Panc1 (cell line): ENCODE results near the gene NTM. TPM values are rescaled to one million over a fixed set of nuclear protein-coding genes. Genes with fewer than 3 reads are reported as not detected.

ENCODE experiments used
- ATAC-seq: fragments of 200-7000 bp; cut with Tn5 transposase; 2 replicates; pipeline ENCODE4 v1.9.1; 2020; ENCODE audit warnings: mild to moderate bottlenecking, moderate library complexity
- BruUV-seq: library from RNA; stranded (reverse); fragments of 400-500 nt; replicated peaks from 2 replicates; lab custom pipeline; 2021; lab: Mats Ljungman, UMichigan
- CTCF ChIA-PET: fragments of 300-600 bp; sonication (Branson Sonifier 250); formaldehyde crosslinking; loops from one replicate; lab custom pipeline; 2022; ENCODE audit warnings: antibody characterized with exemption; lab: Charles Lee
- POLR2A ChIA-PET: fragments of 300-600 bp; sonication (Branson Sonifier 250); formaldehyde crosslinking; loops from one replicate; lab custom pipeline; 2022; ENCODE audit warnings: antibody characterized with exemption; lab: Charles Lee
- DNase-seq: peaks from one replicate; pipeline ENCODE4 v3.0.0-alpha.2; 2010; ENCODE audit warnings: low read depth, low spot score
- H3K27ac ChIP-seq: 2 replicates; pipeline ENCODE4 v1.5.1; 2011; ENCODE audit warnings: mild to moderate bottlenecking, low read length, inconsistent platforms
- H3K27me3 ChIP-seq: fragments of 200-500 bp; sonication (Bioruptor generic); 2 replicates; pipeline ENCODE4 v1.6.0; 2014; ENCODE audit warnings: low read length, inconsistent platforms; ENCODE audit not compliant: control insufficient read depth, insufficient read depth
- H3K36me3 ChIP-seq: fragments of 200-500 bp; sonication (Bioruptor generic); 2 replicates; pipeline ENCODE4 v1.5.1; 2014; ENCODE audit warnings: inconsistent platforms, mild to moderate bottlenecking, low read length, moderate library complexity; ENCODE audit not compliant: control insufficient read depth, insufficient read depth
- H3K4me1 ChIP-seq: 2 replicates; pipeline ENCODE4 v1.5.1; 2011; ENCODE audit warnings: inconsistent platforms, mild to moderate bottlenecking, low read length, moderate library complexity; ENCODE audit not compliant: control insufficient read depth, insufficient read depth
- H3K4me3 ChIP-seq, 2 experiments: 2 replicates each; pipeline ENCODE4 v1.5.1; 2011 to 2012; ENCODE audit warnings: low read depth in 2 of 2, low read length in 2 of 2, mild to moderate bottlenecking in 2 of 2, inconsistent platforms in 1 of 2, moderate library complexity in 1 of 2
- H3K9me3 ChIP-seq: fragments of 200-500 bp; sonication (Bioruptor generic); 2 replicates; pipeline ENCODE4 v1.5.1; 2014; ENCODE audit warnings: low read depth, mild to moderate bottlenecking, inconsistent platforms, low read length, moderate library complexity; ENCODE audit not compliant: control insufficient read depth, insufficient read depth
- POLR2AphosphoS5 ChIP-seq: IDR thresholded peaks from 2 replicates; pipeline ENCODE4 v1.6.1; 2012; ENCODE audit warnings: mild to moderate bottlenecking, low read depth, low read length, moderate library complexity
- SIN3A ChIP-seq: IDR thresholded peaks from 2 replicates; pipeline ENCODE4 v1.6.1; 2012; ENCODE audit warnings: low read depth, mild to moderate bottlenecking, low read length, moderate library complexity, borderline replicate concordance; ENCODE audit not compliant: insufficient read depth
- TCF7L2 ChIP-seq: IDR thresholded peaks from 2 replicates; pipeline ENCODE4 v1.6.1; 2011; ENCODE audit warnings: mild to moderate bottlenecking, low read depth, low read length, inconsistent platforms
- in situ Hi-C: cut with HindIII; loops from 2 replicates; pipeline ENCODE4 v1.10.0; 2016; ENCODE audit warnings: low sequenced_read_pairs, low pct_unique_long_range_greater_than_20kb
- intact Hi-C: fragments of 100-400 bp; cut with micrococcal nuclease; formaldehyde crosslinking; loops from one replicate; pipeline ENCODE4 v1.10.0; 2022; ENCODE audit not compliant: unreplicated experiment
- total RNA-seq: library from RNA; stranded (reverse); gene quantifications from one replicate; pipeline ENCODE4 v1.2.1, GENCODE V29; 2021; ENCODE audit not compliant: unreplicated experiment
- TF ChIP-seq, protein P1 (sequence below), 2 experiments: IDR thresholded peaks; 2 replicates each; pipeline ENCODE4 v1.6.1; 2011 to 2012; ENCODE audit warnings: low read depth in 2 of 2, control low read depth in 1 of 2, low read length in 1 of 2, mild to moderate bottlenecking in 1 of 2, moderate library complexity in 1 of 2; ENCODE audit not compliant: insufficient read depth in 1 of 2
- TF ChIP-seq, protein P2 (sequence below): fragments of 450-650 bp; IDR thresholded peaks from 2 replicates; pipeline ENCODE4 v1.5.1; 2017; ENCODE audit warnings: mild to moderate bottlenecking

NTM gene
- total RNA-seq, 1 experiment from 2014 or later, result 0.10 TPM

GRCh38 chr11:131979364-131979763 is 608.9 kb downstream of the NTM start:
- H3K4me3 ChIP-seq, result no peak overlapping the region
- ChIA-PET CTCF (no interaction called here), POLR2A (no interaction called here)
- no peaks in the 10 kb centered on the region for H3K27me3 ChIP-seq
- in situ Hi-C loops, result no loop called here
- H3K36me3 ChIP-seq, result no peaks in the 10 kb centered on the region
- no peak overlapping the region for H3K27ac ChIP-seq
- DNase-seq (no peak), ATAC-seq (no peak)
- H3K9me3 ChIP-seq, result no peaks in the 10 kb centered on the region
- intact Hi-C loops, result no loop called here
- BruUV-seq, result no TSS peak
- H3K4me1 ChIP-seq, result no peaks in the 10 kb centered on the region
- TF ChIP-seq SIN3A (no peak), POLR2AphosphoS5 (no peak), TCF7L2 (no peak)
- TF ChIP-seq, protein P1, sequence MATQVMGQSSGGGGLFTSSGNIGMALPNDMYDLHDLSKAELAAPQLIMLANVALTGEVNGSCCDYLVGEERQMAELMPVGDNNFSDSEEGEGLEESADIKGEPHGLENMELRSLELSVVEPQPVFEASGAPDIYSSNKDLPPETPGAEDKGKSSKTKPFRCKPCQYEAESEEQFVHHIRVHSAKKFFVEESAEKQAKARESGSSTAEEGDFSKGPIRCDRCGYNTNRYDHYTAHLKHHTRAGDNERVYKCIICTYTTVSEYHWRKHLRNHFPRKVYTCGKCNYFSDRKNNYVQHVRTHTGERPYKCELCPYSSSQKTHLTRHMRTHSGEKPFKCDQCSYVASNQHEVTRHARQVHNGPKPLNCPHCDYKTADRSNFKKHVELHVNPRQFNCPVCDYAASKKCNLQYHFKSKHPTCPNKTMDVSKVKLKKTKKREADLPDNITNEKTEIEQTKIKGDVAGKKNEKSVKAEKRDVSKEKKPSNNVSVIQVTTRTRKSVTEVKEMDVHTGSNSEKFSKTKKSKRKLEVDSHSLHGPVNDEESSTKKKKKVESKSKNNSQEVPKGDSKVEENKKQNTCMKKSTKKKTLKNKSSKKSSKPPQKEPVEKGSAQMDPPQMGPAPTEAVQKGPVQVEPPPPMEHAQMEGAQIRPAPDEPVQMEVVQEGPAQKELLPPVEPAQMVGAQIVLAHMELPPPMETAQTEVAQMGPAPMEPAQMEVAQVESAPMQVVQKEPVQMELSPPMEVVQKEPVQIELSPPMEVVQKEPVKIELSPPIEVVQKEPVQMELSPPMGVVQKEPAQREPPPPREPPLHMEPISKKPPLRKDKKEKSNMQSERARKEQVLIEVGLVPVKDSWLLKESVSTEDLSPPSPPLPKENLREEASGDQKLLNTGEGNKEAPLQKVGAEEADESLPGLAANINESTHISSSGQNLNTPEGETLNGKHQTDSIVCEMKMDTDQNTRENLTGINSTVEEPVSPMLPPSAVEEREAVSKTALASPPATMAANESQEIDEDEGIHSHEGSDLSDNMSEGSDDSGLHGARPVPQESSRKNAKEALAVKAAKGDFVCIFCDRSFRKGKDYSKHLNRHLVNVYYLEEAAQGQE (IDR thresholded peaks at IDR 0.05; ENCODE audit: insufficient read depth in 1 of 2, low read depth in 2 of 2, low read length in 1 of 2), result no peak
- TF ChIP-seq, protein P2, sequence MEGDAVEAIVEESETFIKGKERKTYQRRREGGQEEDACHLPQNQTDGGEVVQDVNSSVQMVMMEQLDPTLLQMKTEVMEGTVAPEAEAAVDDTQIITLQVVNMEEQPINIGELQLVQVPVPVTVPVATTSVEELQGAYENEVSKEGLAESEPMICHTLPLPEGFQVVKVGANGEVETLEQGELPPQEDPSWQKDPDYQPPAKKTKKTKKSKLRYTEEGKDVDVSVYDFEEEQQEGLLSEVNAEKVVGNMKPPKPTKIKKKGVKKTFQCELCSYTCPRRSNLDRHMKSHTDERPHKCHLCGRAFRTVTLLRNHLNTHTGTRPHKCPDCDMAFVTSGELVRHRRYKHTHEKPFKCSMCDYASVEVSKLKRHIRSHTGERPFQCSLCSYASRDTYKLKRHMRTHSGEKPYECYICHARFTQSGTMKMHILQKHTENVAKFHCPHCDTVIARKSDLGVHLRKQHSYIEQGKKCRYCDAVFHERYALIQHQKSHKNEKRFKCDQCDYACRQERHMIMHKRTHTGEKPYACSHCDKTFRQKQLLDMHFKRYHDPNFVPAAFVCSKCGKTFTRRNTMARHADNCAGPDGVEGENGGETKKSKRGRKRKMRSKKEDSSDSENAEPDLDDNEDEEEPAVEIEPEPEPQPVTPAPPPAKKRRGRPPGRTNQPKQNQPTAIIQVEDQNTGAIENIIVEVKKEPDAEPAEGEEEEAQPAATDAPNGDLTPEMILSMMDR, result no peak

DNA sequence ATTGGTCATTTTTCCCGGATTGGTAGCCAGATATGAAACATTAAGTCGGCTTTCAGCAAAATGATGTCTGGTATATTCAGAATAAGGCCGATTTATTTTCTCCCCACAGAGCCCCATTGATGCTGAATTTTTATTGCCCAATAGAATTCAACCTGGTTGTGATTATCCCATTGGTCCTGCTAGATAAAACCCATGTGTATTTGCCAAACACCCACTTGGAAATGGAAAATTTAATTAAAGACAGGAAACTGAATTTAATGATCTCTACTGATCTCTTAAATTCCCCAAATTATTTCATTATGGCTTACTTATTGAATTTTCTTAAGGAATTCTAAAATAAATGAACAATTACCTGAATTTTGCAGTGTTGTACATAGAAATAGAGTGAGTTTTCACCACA is 609.8 kb downstream of the NTM start:
- no TSS peak for BruUV-seq
- intact Hi-C loops, result no loop called here
- in situ Hi-C loops, result no loop called here

More for the DNA sequence above, 609.8 kb downstream of the NTM start:
- Histone ChIP-seq H3K4me3 (no peak overlapping the region), H3K9me3 (no peaks in the 10 kb centered on the region), H3K27me3 (no peaks in the 10 kb centered on the region), H3K36me3 (no peaks in the 10 kb centered on the region), H3K27ac (no peak overlapping the region), H3K4me1 (no peaks in the 10 kb centered on the region)
- DNase-seq (no peak), ATAC-seq (no peak)
- ChIA-PET POLR2A (no interaction called here), CTCF (no interaction called here)
- TF ChIP-seq, protein P1 (IDR thresholded peaks at IDR 0.05; ENCODE audit: insufficient read depth in 1 of 2, low read depth in 2 of 2, low read length in 1 of 2), result no peak
- TF ChIP-seq TCF7L2 (no peak), SIN3A (no peak), POLR2AphosphoS5 (no peak)
- TF ChIP-seq, protein P2, result no peak
